ENCODE results near the gene PRDM11.

GRCh38 chr11:45171550-45171949, 25.1 kb downstream of the PRDM11 start:
- TF ChIP-seq POLR2A (IDR thresholded peaks at IDR 0.05) (no peak), CTCF (IDR thresholded peaks at IDR 0.05) (no peak)
